ELF-1 (cell line): ENCODE measurements around the gene ST3GAL2.

ENCODE experiments used
- DNase-seq: peaks from one replicate; pipeline ENCODE4 v3.0.0-alpha.2; 2016; ENCODE audit warnings: low read depth, low spot score

ST3GAL2 gene

GRCh38 chr16:70438969-70439862, at the start of gene ST3GAL2:
Gene ST3GAL2 (minus strand): TSS chr16:70439100. CDS start chr16:70398530, 40,570 bp downstream.
- peak; percentile 95 for DNase-seq

GRCh38 chr16:70484867-70485266, 46.0 kb upstream of the ST3GAL2 start:
- DNase-seq: no peak

GRCh38 chr16:70483426-70483825, 44.5 kb upstream of the ST3GAL2 start:
- no peak for DNase-seq

GRCh38 chr16:70482624-70483023, 43.7 kb upstream of the ST3GAL2 start:
- DNase-seq: no peak

GRCh38 chr16:70481929-70482536, 43.1 kb upstream of the ST3GAL2 start:
- no peak for DNase-seq

- no peak for DNase-seq
These were observed 41.5 kb upstream of the ST3GAL2 start for GRCh38 chr16:70480127-70481105.

- DNase-seq: peak; percentile 45
These were observed 40.0 kb upstream of the ST3GAL2 start for GRCh38 chr16:70478912-70479341.

GRCh38 chr16:70478169-70478568, 39.3 kb upstream of the ST3GAL2 start:
- no peak for DNase-seq

GRCh38 chr16:70476272-70477020, 37.5 kb upstream of the ST3GAL2 start:
- no peak for DNase-seq

- DNase-seq: no peak
These were observed 36.4 kb upstream of the ST3GAL2 start for GRCh38 chr16:70475054-70475871.

- DNase-seq: no peak
These were observed 35.6 kb upstream of the ST3GAL2 start for GRCh38 chr16:70474320-70475053.

GRCh38 chr16:70473446-70474319, 34.8 kb upstream of the ST3GAL2 start:
- no peak for DNase-seq

- no peak for DNase-seq
These were observed 34.0 kb upstream of the ST3GAL2 start for GRCh38 chr16:70472786-70473433.

- peak; percentile 56 for DNase-seq
These were observed 32.0 kb upstream of the ST3GAL2 start for GRCh38 chr16:70470927-70471341.

- DNase-seq: no peak
These were observed 31.4 kb upstream of the ST3GAL2 start for GRCh38 chr16:70470141-70470926.

GRCh38 chr16:70468776-70469525, 30.1 kb upstream of the ST3GAL2 start:
- no peak for DNase-seq
